ENCODE measurements around the gene SLC35G3. TPM values are rescaled to one million over a fixed set of nuclear protein-coding genes. Genes with fewer than 3 reads are reported as not detected.

SLC35G3 gene
- total and polyA plus RNA-seq, 2 of the 13 experiments (the other 11 are each of a cell fraction or from before 2014, with no cell fraction given), result not detected

GRCh38 chr17:35169835-35170363, 24.3 kb downstream of the SLC35G3 start (continued):
- TF ChIP-seq PREB (CRISPR knock-in tag; IDR thresholded peaks at IDR 0.05) (no peak), PLSCR1 (CRISPR knock-in tag; IDR thresholded peaks at IDR 0.05; ENCODE audit: borderline replicate concordance) (no peak), TOE1 (CRISPR knock-in tag; IDR thresholded peaks at IDR 0.05) (no peak), KDM3A (CRISPR knock-in tag; IDR thresholded peaks at IDR 0.05; ENCODE audit: low read depth) (no peak)

- FAIRE-seq, result no peak
- no TSS peak for BruUV-seq (replicated peaks)
- Histone ChIP-seq H4K20me1 (ENCODE audit: insufficient read depth, low read length) (no peaks in the 10 kb centered on the region), H3K79me2 (ENCODE audit: insufficient read depth, low read length) (no peaks in the 10 kb centered on the region), H3K36me3 (replicated peaks in 1 of 2; ENCODE audit: control insufficient read depth in 1 of 2, insufficient read depth in 2 of 2, low read length in 2 of 2) (no peaks in the 10 kb centered on the region), H2AFZ (ENCODE audit: low read length) (no peak overlapping the region), H3K4me2 (ENCODE audit: low read depth, low read length) (no peak overlapping the region), H3K4me3 (replicated peaks in 1 of 3; ENCODE audit: insufficient read depth in 1 of 3, low read depth in 2 of 3, low read length in 3 of 3) (no peak overlapping the region), H3K27me3 (ENCODE audit: control insufficient read depth in 1 of 2, insufficient read depth in 2 of 2, low read length in 2 of 2) (peaks cover 0 to 17% of the 10 kb centered on the region in 2 experiments; a peak in 4 of 5 replicates), H3K9ac (ENCODE audit: insufficient read depth, low read depth, low read length) (no peak overlapping the region), H3K4me1 (ENCODE audit: insufficient read depth, low read length) (no peaks in the 10 kb centered on the region), H3K9me3 (ENCODE audit: low read length) (no peaks in the 10 kb centered on the region), H3K27ac (ENCODE audit: extremely low read length, insufficient read depth, low read length) (no peak overlapping the region)
- DNase-seq (ENCODE audit: low spot score), result no peak
- no peak for TF ChIP-seq KLF12 (CRISPR knock-in tag; IDR thresholded peaks at IDR 0.05; ENCODE audit: borderline replicate concordance)
- TF ChIP-seq ZNF234 (CRISPR knock-in tag; conservative IDR thresholded peaks at IDR 0.05), result no peak
- no peak for TF ChIP-seq ZBTB38 (CRISPR knock-in tag; IDR thresholded peaks at IDR 0.05)
- no peak for TF ChIP-seq RFX5 (IDR thresholded peaks at IDR 0.05; ENCODE audit: low read depth, low read length)
- TF ChIP-seq CEBPZ (IDR thresholded peaks at IDR 0.05; ENCODE audit: low read length), result no peak
- no peak for TF ChIP-seq EED (CRISPR knock-in tag; IDR thresholded peaks at IDR 0.05)
- TF ChIP-seq KMT2A (CRISPR knock-in tag; IDR thresholded peaks at IDR 0.05), result no peak
- no peak for TF ChIP-seq AHR (CRISPR knock-in tag; IDR thresholded peaks at IDR 0.05)
- TF ChIP-seq ZNF143 (CRISPR knock-in tag; IDR thresholded peaks at IDR 0.05), result no peak
- TF ChIP-seq PLSCR1 (CRISPR knock-in tag; IDR thresholded peaks at IDR 0.05; ENCODE audit: borderline replicate concordance), result no peak
- TF ChIP-seq KLF9 (CRISPR knock-in tag; IDR thresholded peaks at IDR 0.05; ENCODE audit: low read depth), result no peak
- no peak for TF ChIP-seq HES4 (CRISPR knock-in tag; IDR thresholded peaks at IDR 0.05; ENCODE audit: borderline replicate concordance)
- intact Hi-C loops (cut with micrococcal nuclease; ENCODE audit: unreplicated experiment) (no loop called here), in situ Hi-C loops (cut with HindIII; ENCODE audit: extremely low pct_ligation_motif_present, low pct_unique_long_range_greater_than_20kb) (no loop called here)
- POLR2A ChIA-PET, result no interaction called here
- WGBS (ENCODE audit: low lambda C conversion rate), result 0% methylated on average over 1 of the region's 1 CpG
- ATAC-seq, result no peak
- CTCF ChIA-PET (ENCODE audit: low intra/inter-chr PET ratio, low total read pairs), result no interaction called here
These were observed 26.5 kb downstream of the SLC35G3 start for GRCh38 chr17:35167666-35168065.
